Measurements from ENCODE around the gene SCAMP5.

SCAMP5 gene

GRCh38 chr15:75025548-75026260, 30.3 kb downstream of the SCAMP5 start:
- no peak overlapping the region for H3K4me3 ChIP-seq
- no peak for DNase-seq
- H3K9me3 ChIP-seq = no peaks in the 10 kb centered on the region
- H3K36me3 ChIP-seq = no peaks in the 10 kb centered on the region
- intact Hi-C loops (cut with DNase I; ENCODE audit: low total_unique reads) = loop anchor here (2.0 to 5.0 kb wide), 2 partner anchors 68 to 181 kb away; partner anchors contain the start of gene RPP25
- H3K4me1 ChIP-seq = peaks cover 8 to 40% (median 29%) of the 10 kb centered on the region in 4 donors
- TF ChIP-seq CTCF (IDR thresholded peaks at IDR 0.05) = no peak
- H3K27me3 ChIP-seq = no peaks in the 10 kb centered on the region
- no peak overlapping the region for H3K27ac ChIP-seq

DNA sequence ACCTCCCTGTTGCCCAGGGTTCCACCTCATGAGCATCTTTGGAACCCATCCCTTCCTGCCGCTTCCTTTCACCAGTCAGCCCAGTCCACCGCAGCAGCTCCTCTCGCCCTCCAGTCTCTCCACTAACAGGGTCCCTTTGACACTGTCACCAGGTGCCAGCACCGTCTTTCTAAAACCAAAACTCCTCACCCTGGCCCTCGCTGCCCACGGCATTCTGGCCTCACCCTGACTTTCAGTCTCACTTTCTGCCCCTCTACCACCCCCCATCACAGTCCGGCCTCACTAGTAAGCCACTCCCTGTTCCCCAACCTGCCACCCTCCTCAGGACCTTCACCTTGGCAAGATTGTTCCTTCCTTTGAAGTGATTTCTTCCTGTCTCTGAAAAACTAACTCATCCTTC, 32.2 kb downstream of the SCAMP5 start:
- no peak overlapping the region for H3K4me3 ChIP-seq
- no peak for TF ChIP-seq CTCF (IDR thresholded peaks at IDR 0.05)
- no peak for DNase-seq
- intact Hi-C loops (cut with DNase I; ENCODE audit: low total_unique reads) = loop anchor here (2.0 to 5.0 kb wide), 2 partner anchors 70 to 179 kb away; partner anchors contain the start of gene RPP25
- no peaks in the 10 kb centered on the region for H3K36me3 ChIP-seq
- peak overlapping the region in 1 of 2 donors; percentile 17 for H3K27ac ChIP-seq
- H3K27me3 ChIP-seq = no peaks in the 10 kb centered on the region
- peaks cover 8 to 50% (median 36%) of the 10 kb centered on the region in 4 donors for H3K4me1 ChIP-seq
- no peaks in the 10 kb centered on the region for H3K9me3 ChIP-seq

DNA sequence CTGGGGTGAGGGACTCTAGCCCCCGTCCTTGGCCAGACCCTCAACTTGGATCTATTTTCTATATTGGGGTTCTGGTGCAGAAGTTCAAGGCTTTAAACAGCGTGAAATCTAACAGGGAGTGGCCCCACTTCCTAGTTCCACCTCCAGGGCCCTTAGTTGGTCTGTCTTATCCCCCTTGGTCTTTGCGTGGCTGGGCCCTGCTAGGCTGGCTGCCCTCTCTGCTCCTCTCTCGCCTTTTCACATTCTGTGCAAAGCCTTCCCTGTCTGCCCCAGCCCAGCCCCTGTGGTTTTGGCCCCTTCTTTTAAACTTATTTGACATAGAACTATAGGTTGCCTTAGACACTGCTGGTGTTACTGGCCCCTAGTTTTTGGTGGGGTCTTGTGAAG, 33.6 kb downstream of the SCAMP5 start:
- intact Hi-C loops (cut with DNase I; ENCODE audit: low total_unique reads) = loop anchor here (5.0 kb wide), 1 partner anchor 72 kb away; the partner anchor contains the start of gene RPP25

DNA sequence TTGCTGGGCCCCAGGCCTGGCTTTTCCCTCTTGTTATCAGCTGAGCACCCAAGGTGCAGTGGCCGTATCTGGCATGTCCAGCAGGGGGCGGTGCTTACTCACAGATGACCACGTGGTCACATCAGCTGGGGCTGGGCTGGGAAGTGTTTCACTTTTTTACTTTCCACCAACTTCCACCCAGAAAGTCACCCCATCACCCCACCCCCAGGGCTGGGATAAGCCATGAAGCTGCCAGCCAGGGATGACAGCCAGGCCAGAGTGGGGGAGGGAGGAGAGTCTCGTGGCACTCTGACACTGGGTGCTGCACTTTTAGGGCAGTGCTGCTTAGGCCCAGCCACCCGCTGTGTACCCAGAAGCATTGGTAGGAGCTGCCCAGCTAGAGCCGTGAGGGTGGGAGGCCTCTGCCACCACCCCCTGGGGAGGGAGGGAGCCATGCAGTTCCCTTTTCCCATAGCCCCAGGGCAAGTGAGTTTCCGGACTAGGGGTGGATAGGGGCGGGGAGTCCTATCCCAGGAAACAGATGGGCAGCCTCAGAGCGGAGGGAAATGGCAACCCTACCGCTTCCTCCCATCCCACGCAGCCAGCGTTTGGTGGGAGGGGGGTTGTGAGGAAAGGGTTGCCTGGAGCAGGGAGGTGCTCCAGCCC, 34.1 kb downstream of the SCAMP5 start:
- DNase-seq = peak; percentile 97
- H3K36me3 ChIP-seq = no peaks in the 10 kb centered on the region
- H3K27ac ChIP-seq = peak overlapping the region; percentile 78 to 84
- peak; percentile 82 to 99 for TF ChIP-seq CTCF (IDR thresholded peaks at IDR 0.05)
- no peaks in the 10 kb centered on the region for H3K9me3 ChIP-seq
- H3K4me1 ChIP-seq = peaks cover 8 to 51% (median 41%) of the 10 kb centered on the region in 4 donors
- intact Hi-C loops (cut with DNase I; ENCODE audit: low total_unique reads) = loop anchor here (5.0 kb wide), 1 partner anchor 72 kb away; the partner anchor contains the start of gene RPP25
- H3K27me3 ChIP-seq = no peaks in the 10 kb centered on the region
- peak overlapping the region; percentile 14 to 40 for H3K4me3 ChIP-seq

More for the DNA sequence above, 33.6 kb downstream of the SCAMP5 start:
- H3K4me1 ChIP-seq = peaks cover 8 to 56% (median 45%) of the 10 kb centered on the region in 4 donors
- DNase-seq = no peak
- H3K27me3 ChIP-seq = no peaks in the 10 kb centered on the region
- no peaks in the 10 kb centered on the region for H3K36me3 ChIP-seq
- H3K4me3 ChIP-seq = no peak overlapping the region
- no peak for TF ChIP-seq CTCF (IDR thresholded peaks at IDR 0.05)
- no peaks in the 10 kb centered on the region for H3K9me3 ChIP-seq
- H3K27ac ChIP-seq = peak overlapping the region; percentile 78 to 84

GRCh38 chr15:75030023-75030413, 34.7 kb downstream of the SCAMP5 start:
- intact Hi-C loops (cut with DNase I; ENCODE audit: low total_unique reads) = no loop called here
- H3K4me3 ChIP-seq = peak overlapping the region; percentile 14 to 40
- H3K36me3 ChIP-seq = no peaks in the 10 kb centered on the region

More at GRCh38 chr15:75030023-75030413, 34.7 kb downstream of the SCAMP5 start:
- TF ChIP-seq CTCF (IDR thresholded peaks at IDR 0.05) = no peak
- Histone ChIP-seq H3K9me3 (no peaks in the 10 kb centered on the region), H3K27ac (peak overlapping the region; percentile 78 to 84), H3K4me1 (peaks cover 8 to 46% (median 38%) of the 10 kb centered on the region in 4 donors), H3K27me3 (no peaks in the 10 kb centered on the region)
- peak; percentile 63 to 92 for DNase-seq

All from tibial artery (tissue), 4 donors.